AG09309 (cell line): ENCODE data around the gene CD93.

Source experiments
- DNase-seq: peaks from one replicate; pipeline ENCODE4 v3.0.0-alpha.2; 2010; ENCODE audit warnings: low read depth
- H3K4me3 ChIP-seq: 2 replicates; pipeline ENCODE4 v1.5.1; 2011; ENCODE audit warnings: mild to moderate bottlenecking, low read depth, low read length, moderate library complexity; ENCODE audit not compliant: control insufficient read depth
- TF ChIP-seq, protein P1 (sequence below): IDR thresholded peaks from 2 replicates; pipeline ENCODE4 v1.5.1; 2011; ENCODE audit warnings: mild to moderate bottlenecking, low read depth, low read length, inconsistent platforms; ENCODE audit not compliant: insufficient read depth, control insufficient read depth; ENCODE audit errors: missing control alignments

CD93 gene

DNA sequence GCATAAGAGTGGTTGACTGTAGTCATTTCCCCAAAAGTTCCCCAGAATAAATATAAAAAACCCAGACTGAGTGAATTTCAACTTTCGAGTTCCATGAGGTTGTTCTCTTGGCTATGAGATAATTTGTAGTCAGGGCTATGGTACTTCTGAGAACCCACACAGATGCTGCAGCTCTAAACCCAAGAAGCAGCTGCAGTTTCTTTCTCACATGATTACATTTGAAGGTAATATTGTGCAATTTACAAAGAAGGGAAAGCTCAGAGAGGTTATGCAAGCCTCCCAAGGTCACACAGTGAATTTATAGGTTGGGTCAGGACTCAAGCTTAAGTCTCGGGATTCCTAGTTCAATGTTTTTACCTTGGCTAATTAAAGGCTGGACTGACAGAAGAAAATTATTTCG lies 29.7 kb upstream of the CD93 start:
- TF ChIP-seq, protein P1, sequence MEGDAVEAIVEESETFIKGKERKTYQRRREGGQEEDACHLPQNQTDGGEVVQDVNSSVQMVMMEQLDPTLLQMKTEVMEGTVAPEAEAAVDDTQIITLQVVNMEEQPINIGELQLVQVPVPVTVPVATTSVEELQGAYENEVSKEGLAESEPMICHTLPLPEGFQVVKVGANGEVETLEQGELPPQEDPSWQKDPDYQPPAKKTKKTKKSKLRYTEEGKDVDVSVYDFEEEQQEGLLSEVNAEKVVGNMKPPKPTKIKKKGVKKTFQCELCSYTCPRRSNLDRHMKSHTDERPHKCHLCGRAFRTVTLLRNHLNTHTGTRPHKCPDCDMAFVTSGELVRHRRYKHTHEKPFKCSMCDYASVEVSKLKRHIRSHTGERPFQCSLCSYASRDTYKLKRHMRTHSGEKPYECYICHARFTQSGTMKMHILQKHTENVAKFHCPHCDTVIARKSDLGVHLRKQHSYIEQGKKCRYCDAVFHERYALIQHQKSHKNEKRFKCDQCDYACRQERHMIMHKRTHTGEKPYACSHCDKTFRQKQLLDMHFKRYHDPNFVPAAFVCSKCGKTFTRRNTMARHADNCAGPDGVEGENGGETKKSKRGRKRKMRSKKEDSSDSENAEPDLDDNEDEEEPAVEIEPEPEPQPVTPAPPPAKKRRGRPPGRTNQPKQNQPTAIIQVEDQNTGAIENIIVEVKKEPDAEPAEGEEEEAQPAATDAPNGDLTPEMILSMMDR: no peak
- no peak overlapping the region for H3K4me3 ChIP-seq
- DNase-seq: no peak

DNA sequence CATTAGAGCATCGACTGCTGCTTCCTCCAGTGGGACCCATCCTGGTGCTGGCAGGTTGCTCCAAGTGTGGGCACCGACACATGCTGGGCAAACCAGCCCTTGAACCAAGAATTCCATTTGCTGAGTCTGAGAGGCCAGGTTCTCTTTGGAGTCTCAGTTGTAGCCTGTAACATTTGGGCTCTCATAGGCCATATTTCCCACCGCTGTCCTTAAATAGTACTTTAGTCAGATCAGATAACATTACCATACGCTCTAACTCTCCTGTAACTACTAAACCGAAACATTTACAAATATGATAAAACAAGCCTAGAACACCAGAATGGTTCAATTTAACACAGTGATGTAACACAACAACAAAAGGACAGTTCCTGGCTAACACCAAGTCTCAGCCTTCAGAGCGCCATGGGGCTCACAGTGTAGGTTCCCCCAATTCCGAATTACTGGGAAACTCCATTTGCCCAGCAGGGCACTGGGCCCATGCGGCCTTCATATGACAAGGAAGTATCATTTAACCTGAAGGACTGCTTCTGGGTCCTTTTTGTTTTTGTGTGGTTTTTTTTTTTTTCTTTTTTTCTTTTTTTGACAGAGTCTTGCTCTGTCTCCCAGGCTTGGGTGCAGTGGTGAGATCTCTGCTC lies 28.4 kb upstream of the CD93 start:
- H3K4me3 ChIP-seq: no peak overlapping the region
- DNase-seq: no peak
- TF ChIP-seq, protein P1: no peak

DNA sequence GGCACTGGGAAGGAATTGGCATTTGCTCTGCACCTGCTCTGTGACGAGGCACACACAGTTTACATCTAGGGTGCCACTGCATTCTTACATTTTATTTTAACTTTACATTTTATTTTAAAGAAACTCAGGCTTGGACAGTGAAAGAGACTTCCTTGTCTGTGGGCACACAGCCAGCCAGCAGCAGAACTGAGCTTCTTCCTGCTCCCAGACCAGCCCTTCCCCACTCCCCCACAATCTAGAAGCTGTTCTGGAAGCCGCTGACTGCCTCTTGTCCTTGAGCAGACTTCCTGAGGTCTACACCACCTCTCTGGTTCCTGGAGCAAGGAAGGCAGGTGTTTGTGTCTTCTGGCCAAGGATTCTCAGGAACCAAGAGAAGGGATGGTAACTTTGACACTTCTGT lies 27.9 kb upstream of the CD93 start:
- no peak for DNase-seq
- TF ChIP-seq, protein P1: no peak
- H3K4me3 ChIP-seq: no peak overlapping the region

DNA sequence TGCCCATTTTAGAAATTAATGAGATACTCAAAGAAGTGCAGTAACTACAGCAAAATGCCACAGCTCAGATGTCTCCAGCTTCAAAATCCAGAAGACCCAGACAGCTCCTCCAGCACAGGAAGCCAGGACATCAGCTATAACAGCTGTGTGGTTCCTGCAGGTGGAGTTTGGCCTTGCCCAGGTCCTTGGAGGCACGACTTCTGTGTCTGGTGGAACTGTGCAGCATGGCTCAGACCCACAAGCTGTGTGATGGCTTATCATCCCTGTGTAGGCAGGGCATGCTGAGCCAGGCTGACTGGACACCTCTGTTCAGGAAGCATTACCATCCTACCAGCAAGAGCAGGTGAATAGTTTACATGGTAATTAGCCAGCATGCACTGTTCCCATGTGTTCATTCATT lies 26.5 kb upstream of the CD93 start:
- no peak overlapping the region for H3K4me3 ChIP-seq
- TF ChIP-seq, protein P1: no peak
- no peak for DNase-seq

DNA sequence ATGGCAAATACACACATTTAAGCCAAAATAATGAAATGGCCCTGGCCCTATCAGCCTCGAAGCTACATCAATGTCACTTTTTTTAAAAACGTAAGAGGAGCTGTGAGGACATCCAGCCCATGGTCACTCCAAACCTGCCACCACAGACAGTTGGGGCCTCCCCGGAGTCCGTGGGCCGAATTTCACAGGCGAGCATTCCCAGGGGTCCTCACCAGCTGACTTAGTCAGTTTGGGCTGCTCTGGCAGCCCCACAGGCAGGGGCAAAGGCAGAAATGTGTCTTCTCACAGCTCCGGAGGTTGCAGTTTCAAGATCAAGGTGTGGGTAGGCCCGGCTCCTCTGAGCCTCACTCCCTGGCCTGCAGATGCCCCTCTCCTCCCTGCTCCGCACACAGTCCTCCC lies 25.8 kb upstream of the CD93 start:
- no peak for DNase-seq
- TF ChIP-seq, protein P1: no peak
- no peak overlapping the region for H3K4me3 ChIP-seq

DNA sequence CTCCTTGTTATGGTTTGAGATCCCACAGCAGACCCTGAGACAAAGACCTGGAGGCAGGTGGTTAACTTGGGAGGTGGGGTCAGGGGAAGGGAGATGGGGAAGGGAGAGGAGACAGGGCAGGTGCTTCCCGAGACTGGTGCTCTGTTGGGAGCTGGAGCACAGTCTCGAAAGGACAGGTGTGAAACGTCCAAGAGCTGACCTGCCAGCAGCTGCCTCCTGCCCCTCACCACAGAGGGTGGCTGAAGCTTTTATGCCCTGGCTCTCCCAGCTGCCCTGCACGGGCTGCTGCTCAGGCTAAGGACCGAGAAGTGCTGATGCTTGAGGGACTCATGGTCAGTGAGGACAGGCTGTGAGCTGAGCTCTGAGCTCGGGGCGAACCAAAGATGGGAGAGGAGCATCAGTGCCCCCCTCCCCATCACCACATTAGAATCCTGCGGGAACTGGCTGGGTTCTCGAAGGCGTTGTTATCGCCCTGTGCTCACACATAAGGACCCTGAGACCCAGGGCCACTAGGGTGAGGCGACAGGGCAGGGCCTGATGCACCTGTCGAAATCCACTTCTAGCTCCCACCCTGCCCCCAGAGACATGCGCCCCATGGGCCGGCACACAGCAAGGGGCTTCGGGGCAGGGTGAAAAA lies 25.3 kb upstream of the CD93 start:
- TF ChIP-seq, protein P1: no peak
- no peak overlapping the region for H3K4me3 ChIP-seq
- DNase-seq: no peak
